Jurkat, Clone E6-1 (cell line): ENCODE results near the gene OCA2.
"Not testable (repeated sequence)": the region's sequence is repeated elsewhere in the genome, so short reads cannot be mapped to it uniquely, and the experiment has no call there.

Experiments
- DNase-seq: peaks from one replicate; pipeline ENCODE4 v3.0.0-alpha.2; 2011; ENCODE audit warnings: low read depth, low spot score
- H3K4me3 ChIP-seq: 2 replicates; pipeline ENCODE4 v1.5.1; 2011; ENCODE audit warnings: mild to moderate bottlenecking, low read length, control low read depth, moderate library complexity

Gene OCA2

GRCh38 chr15:27985099-27985498 lies 114.0 kb downstream of the OCA2 start:
- no peak overlapping the region for H3K4me3 ChIP-seq
- no peak for DNase-seq

GRCh38 chr15:27983496-27983895 lies 115.6 kb downstream of the OCA2 start:
- no peak for DNase-seq
- no peak overlapping the region for H3K4me3 ChIP-seq

GRCh38 chr15:27977696-27978095 lies 121.4 kb downstream of the OCA2 start:
- DNase-seq: no peak
- no peak overlapping the region for H3K4me3 ChIP-seq

GRCh38 chr15:27973886-27974285 lies 125.2 kb downstream of the OCA2 start:
- DNase-seq: no peak
- H3K4me3 ChIP-seq: no peak overlapping the region

- no peak overlapping the region for H3K4me3 ChIP-seq
These were observed 128.3 kb downstream of the OCA2 start for GRCh38 chr15:27970661-27971392.

GRCh38 chr15:27967541-27967940 lies 131.6 kb downstream of the OCA2 start:
- H3K4me3 ChIP-seq: no peak overlapping the region
- no peak for DNase-seq

More at GRCh38 chr15:27970661-27971392, 128.3 kb downstream of the OCA2 start:
- DNase-seq: no peak

- no peak overlapping the region for H3K4me3 ChIP-seq
These were observed 133.6 kb downstream of the OCA2 start for GRCh38 chr15:27965546-27965945.

GRCh38 chr15:27961801-27962200 lies 137.3 kb downstream of the OCA2 start:
- no peak for DNase-seq
- no peak overlapping the region for H3K4me3 ChIP-seq

More at GRCh38 chr15:27965546-27965945, 133.6 kb downstream of the OCA2 start:
- DNase-seq: no peak

GRCh38 chr15:27958911-27959578 lies 140.1 kb downstream of the OCA2 start:
- no peak overlapping the region for H3K4me3 ChIP-seq
- DNase-seq: no peak

GRCh38 chr15:27956285-27956684 lies 142.8 kb downstream of the OCA2 start:
- no peak overlapping the region for H3K4me3 ChIP-seq
- peak; percentile 34 for DNase-seq

- no peak for DNase-seq
These were observed 144.0 kb downstream of the OCA2 start for GRCh38 chr15:27955087-27955486.

GRCh38 chr15:27952593-27952992 lies 146.5 kb downstream of the OCA2 start:
- not testable (repeated sequence) for DNase-seq, H3K4me3 ChIP-seq

More at GRCh38 chr15:27955087-27955486, 144.0 kb downstream of the OCA2 start:
- no peak overlapping the region for H3K4me3 ChIP-seq

- DNase-seq: no peak
- no peak overlapping the region for H3K4me3 ChIP-seq
These were observed 147.8 kb downstream of the OCA2 start for GRCh38 chr15:27951191-27951890.

- no peak for DNase-seq
- no peak overlapping the region for H3K4me3 ChIP-seq
These were observed 150.0 kb downstream of the OCA2 start for GRCh38 chr15:27949089-27949488.

GRCh38 chr15:27939246-27939645 lies 159.9 kb downstream of the OCA2 start:
- no peak overlapping the region for H3K4me3 ChIP-seq
- DNase-seq: no peak

GRCh38 chr15:27937851-27938250 lies 161.3 kb downstream of the OCA2 start:
- no peak for DNase-seq
- no peak overlapping the region for H3K4me3 ChIP-seq

- DNase-seq: no peak
- H3K4me3 ChIP-seq: no peak overlapping the region
These were observed 163.0 kb downstream of the OCA2 start for GRCh38 chr15:27936164-27936563.

GRCh38 chr15:27935328-27935727 lies 163.8 kb downstream of the OCA2 start:
- no peak overlapping the region for H3K4me3 ChIP-seq
- no peak for DNase-seq

- DNase-seq: no peak
- H3K4me3 ChIP-seq: no peak overlapping the region
These were observed 164.3 kb downstream of the OCA2 start for GRCh38 chr15:27934782-27935181.

GRCh38 chr15:27933562-27933961 lies 165.6 kb downstream of the OCA2 start:
- DNase-seq: no peak
- no peak overlapping the region for H3K4me3 ChIP-seq
